ENCODE results near the gene DLG1. TPM values are rescaled to one million over a fixed set of nuclear protein-coding genes. Genes with fewer than 3 reads are reported as not detected.

The DLG1 gene
- total RNA-seq, 1 experiment from 2014 or later = 90.2 TPM

DNA sequence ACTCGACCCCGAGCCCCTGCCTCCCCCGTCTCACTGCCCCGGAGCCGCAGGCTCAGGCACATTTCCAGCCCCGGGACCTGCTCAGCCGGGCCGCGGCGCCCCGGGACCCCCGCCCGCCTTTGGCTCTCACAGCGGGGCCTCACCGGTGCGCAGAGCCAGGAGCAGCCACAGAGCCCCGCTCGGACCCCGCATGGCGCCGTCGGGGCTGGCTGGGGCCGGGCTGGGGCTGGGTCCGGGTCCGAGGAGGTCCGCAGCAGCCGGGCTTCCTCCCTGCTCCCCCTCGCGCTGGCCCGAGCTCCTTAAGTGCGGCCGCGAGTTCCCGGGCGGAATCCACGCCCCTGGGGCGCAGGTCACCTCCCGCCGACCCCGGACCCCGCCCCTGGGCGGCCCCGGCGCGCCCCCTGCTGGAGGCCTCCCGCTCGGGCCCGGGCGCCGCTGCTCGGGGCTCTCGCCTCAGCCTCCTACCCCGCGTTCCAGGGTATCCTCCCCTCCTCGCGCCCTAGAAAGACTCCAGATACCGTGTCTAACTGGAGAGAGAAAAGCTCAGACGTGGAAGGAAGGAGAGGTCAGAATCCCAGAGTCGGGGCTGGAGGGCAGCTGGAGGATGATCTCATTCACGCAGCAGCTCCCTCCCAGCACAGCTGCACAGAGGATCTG lies 268.8 kb downstream of the DLG1 start, which contains the start of gene MELTF:
Gene MELTF, minus strand, starts transcription at position 307 of the 657 bp plus-strand sequence. Its CDS starts 115 bp downstream, at position 192.
- in situ Hi-C loops (cut with HindIII; ENCODE audit: low pct_unique_long_range_greater_than_20kb, low sequenced_read_pairs) = no loop called here
- BruUV-seq (replicated peaks) = no TSS peak

More for the DNA sequence above, 268.8 kb downstream of the DLG1 start, which contains the start of gene MELTF:
- H3K27ac ChIP-seq (ENCODE audit: low read length) = peak within 1 kb of the TSS; percentile 51; the same call in 1 of the 2 replicates
- TF ChIP-seq TCF7L2 (IDR thresholded peaks at IDR 0.05; ENCODE audit: low read depth, low read length) (no peak), POLR2AphosphoS5 (IDR thresholded peaks at IDR 0.05; ENCODE audit: low read depth, low read length) (no peak), REST (IDR thresholded peaks at IDR 0.05; ENCODE audit: insufficient read depth in 1 of 2, low read depth in 2 of 2, low read length in 1 of 2) (no peak), SIN3A (IDR thresholded peaks at IDR 0.05; ENCODE audit: borderline replicate concordance, insufficient read depth, low read depth, low read length) (no peak)
- TF ChIP-seq, protein P1, sequence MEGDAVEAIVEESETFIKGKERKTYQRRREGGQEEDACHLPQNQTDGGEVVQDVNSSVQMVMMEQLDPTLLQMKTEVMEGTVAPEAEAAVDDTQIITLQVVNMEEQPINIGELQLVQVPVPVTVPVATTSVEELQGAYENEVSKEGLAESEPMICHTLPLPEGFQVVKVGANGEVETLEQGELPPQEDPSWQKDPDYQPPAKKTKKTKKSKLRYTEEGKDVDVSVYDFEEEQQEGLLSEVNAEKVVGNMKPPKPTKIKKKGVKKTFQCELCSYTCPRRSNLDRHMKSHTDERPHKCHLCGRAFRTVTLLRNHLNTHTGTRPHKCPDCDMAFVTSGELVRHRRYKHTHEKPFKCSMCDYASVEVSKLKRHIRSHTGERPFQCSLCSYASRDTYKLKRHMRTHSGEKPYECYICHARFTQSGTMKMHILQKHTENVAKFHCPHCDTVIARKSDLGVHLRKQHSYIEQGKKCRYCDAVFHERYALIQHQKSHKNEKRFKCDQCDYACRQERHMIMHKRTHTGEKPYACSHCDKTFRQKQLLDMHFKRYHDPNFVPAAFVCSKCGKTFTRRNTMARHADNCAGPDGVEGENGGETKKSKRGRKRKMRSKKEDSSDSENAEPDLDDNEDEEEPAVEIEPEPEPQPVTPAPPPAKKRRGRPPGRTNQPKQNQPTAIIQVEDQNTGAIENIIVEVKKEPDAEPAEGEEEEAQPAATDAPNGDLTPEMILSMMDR (IDR thresholded peaks at IDR 0.05) = peak; percentile 100
- ChIA-PET CTCF (interaction anchor here (0.6 to 2.2 kb wide), 8 partner anchors 12 to 819 kb away, joined by 3 to 6 read pairs (median 3); no protein-coding TSS in a partner anchor), POLR2A (interaction anchor here (0.6 to 0.7 kb wide), 2 partner anchors 33 to 35 kb away, joined by 4 to 8 read pairs; no protein-coding TSS in a partner anchor)
- H3K9me3 ChIP-seq (ENCODE audit: control insufficient read depth, insufficient read depth, low read depth, low read length) = no peaks in the 10 kb centered on the region
- H3K4me1 ChIP-seq (ENCODE audit: control insufficient read depth, insufficient read depth, low read length) = peaks cover 9% of the 10 kb centered on the region
- H3K27me3 ChIP-seq (ENCODE audit: control insufficient read depth, insufficient read depth, low read length) = no peaks in the 10 kb centered on the region
- peak within 1 kb of the TSS; percentile 60 to 62 for H3K4me3 ChIP-seq (ENCODE audit: low read depth in 2 of 2, low read length in 2 of 2)
- intact Hi-C loops (cut with micrococcal nuclease; ENCODE audit: unreplicated experiment) = no loop called here
- DNase-seq (ENCODE audit: low read depth, low spot score) = no peak
- H3K36me3 ChIP-seq (ENCODE audit: control insufficient read depth, insufficient read depth, low read length) = no peaks in the 10 kb centered on the region
- peak; percentile 86 for ATAC-seq
